ENCODE results near the gene TTC28.

Gene TTC28

DNA sequence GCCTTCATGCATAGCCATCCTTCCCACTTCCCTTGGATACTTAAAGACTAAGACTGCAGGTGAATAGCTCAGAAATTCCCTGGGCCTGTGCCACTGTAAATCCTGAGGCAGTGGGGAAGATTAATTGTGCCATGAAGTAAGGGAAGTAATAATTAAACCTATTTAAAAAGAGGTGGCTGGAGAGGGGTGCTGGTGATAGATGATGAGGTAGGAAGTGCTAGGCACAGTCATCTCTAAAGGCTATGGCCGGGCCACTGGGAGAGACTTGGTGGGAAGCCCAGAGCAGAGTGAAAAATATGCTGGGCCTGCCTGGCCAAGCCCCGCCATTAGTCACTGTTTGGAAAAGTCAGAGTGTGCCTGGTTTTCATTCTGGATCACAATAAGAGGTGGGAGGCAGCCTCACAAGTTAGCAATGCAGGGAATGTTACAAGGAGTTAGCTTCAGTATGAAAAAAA is 563.4 kb downstream of the TTC28 start:
- no peak overlapping the region for H3K4me3 ChIP-seq (ENCODE audit: insufficient read length, low read depth)
- no peak for DNase-seq (ENCODE audit: low read depth, low spot score)
- H3K9me3 ChIP-seq (ENCODE audit: insufficient read depth, low read length), result no peaks in the 10 kb centered on the region
- H3K9ac ChIP-seq (ENCODE audit: insufficient read length, low read depth), result no peak overlapping the region
- no peaks in the 10 kb centered on the region for H3K27me3 ChIP-seq (ENCODE audit: insufficient read depth, insufficient read length)
- H3K36me3 ChIP-seq (ENCODE audit: insufficient read depth, insufficient read length, low read length), result no peaks in the 10 kb centered on the region
- H3K4me1 ChIP-seq (ENCODE audit: insufficient read depth, insufficient read length), result no peaks in the 10 kb centered on the region
- no peak for TF ChIP-seq YY1 (IDR thresholded peaks at IDR 0.05; ENCODE audit: insufficient read depth, insufficient read length)
- TF ChIP-seq SUZ12 (IDR thresholded peaks at IDR 0.05; ENCODE audit: extremely low read depth, insufficient read depth, insufficient read length), result no peak
- no peak for TF ChIP-seq ZNF274 (IDR thresholded peaks at IDR 0.05; ENCODE audit: low read depth, low read length)

DNA sequence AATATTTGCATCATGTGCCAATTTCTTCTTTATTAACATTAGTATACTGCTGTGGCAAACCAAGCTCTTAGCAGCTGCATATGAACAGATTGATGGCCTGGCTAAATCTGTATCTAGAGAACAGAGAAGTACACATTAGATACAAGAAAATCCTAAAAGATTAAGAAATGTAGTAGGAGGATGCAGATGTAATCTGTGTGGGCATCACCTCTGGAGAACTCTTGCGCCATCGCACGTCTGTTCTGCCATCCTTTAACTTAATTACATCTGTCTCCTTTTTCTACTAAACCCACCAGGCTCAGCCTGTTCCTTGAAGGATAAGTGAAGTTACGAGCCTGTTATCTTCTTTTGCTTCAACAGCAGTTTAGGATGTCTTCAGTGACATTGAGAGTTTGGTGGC is 564.2 kb downstream of the TTC28 start:
- DNase-seq (ENCODE audit: low read depth, low spot score), result no peak
- Histone ChIP-seq H3K36me3 (ENCODE audit: insufficient read depth, insufficient read length, low read length) (no peaks in the 10 kb centered on the region), H3K4me3 (ENCODE audit: insufficient read length, low read depth) (no peak overlapping the region), H3K4me1 (ENCODE audit: insufficient read depth, insufficient read length) (no peaks in the 10 kb centered on the region), H3K27me3 (ENCODE audit: insufficient read depth, insufficient read length) (no peaks in the 10 kb centered on the region), H3K9ac (ENCODE audit: insufficient read length, low read depth) (no peak overlapping the region), H3K9me3 (ENCODE audit: insufficient read depth, low read length) (no peaks in the 10 kb centered on the region)
- TF ChIP-seq SUZ12 (IDR thresholded peaks at IDR 0.05; ENCODE audit: extremely low read depth, insufficient read depth, insufficient read length) (no peak), YY1 (IDR thresholded peaks at IDR 0.05; ENCODE audit: insufficient read depth, insufficient read length) (no peak), ZNF274 (IDR thresholded peaks at IDR 0.05; ENCODE audit: low read depth, low read length) (no peak)

DNA sequence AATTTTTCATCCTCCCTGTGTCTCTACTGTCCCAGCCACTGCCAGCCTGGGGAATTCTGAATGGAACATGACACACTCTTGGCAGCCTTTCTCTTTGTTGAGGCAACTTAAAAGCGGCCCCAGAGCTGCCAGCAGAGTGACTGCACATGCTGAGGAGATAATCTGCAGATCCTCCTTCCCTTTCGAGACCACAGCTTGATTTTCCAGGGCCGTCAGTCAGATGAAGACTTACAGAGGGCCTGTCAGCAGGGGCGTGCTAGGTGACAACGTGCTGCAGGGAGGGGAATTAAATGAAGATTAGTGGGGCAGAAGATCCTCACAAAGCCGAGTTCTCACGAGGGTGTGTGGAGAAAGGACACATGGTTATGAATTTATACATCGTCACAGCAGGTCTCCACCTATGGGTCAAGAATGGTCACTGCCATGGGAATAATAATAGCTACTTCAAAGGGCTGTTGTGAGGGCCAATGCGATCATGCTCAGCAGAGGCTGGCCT is 567.0 kb downstream of the TTC28 start:
- Histone ChIP-seq H3K4me1 (ENCODE audit: insufficient read depth, insufficient read length) (no peaks in the 10 kb centered on the region), H3K9me3 (ENCODE audit: insufficient read depth, low read length) (no peaks in the 10 kb centered on the region), H3K9ac (ENCODE audit: insufficient read length, low read depth) (no peak overlapping the region), H3K4me3 (ENCODE audit: insufficient read length, low read depth) (no peak overlapping the region), H3K36me3 (ENCODE audit: insufficient read depth, insufficient read length, low read length) (peaks cover 3% of the 10 kb centered on the region), H3K27me3 (ENCODE audit: insufficient read depth, insufficient read length) (no peaks in the 10 kb centered on the region)
- DNase-seq (ENCODE audit: low read depth, low spot score), result no peak
- TF ChIP-seq YY1 (IDR thresholded peaks at IDR 0.05; ENCODE audit: insufficient read depth, insufficient read length), result no peak
- TF ChIP-seq SUZ12 (IDR thresholded peaks at IDR 0.05; ENCODE audit: extremely low read depth, insufficient read depth, insufficient read length), result no peak
- TF ChIP-seq ZNF274 (IDR thresholded peaks at IDR 0.05; ENCODE audit: low read depth, low read length), result no peak

DNA sequence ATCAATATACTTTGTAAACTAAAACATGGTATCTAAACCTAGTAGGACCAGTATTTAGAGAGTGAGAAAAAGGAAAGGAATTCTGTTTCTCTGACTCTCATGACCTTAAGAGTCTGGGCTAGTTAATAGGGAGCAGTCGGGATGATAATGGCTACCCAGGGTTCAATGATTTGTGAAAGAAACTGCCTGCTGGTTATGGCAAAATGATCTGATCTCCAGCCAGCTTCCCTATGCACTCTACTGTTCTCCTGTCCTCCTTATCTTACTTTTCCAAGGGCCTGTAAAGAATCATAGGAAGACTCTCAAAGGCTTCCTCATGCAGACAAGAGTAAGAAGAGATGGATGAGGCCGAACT is 567.5 kb downstream of the TTC28 start:
- H3K27me3 ChIP-seq (ENCODE audit: insufficient read depth, insufficient read length), result no peaks in the 10 kb centered on the region
- H3K36me3 ChIP-seq (ENCODE audit: insufficient read depth, insufficient read length, low read length), result peaks cover 6% of the 10 kb centered on the region
- no peaks in the 10 kb centered on the region for H3K9me3 ChIP-seq (ENCODE audit: insufficient read depth, low read length)
- no peak overlapping the region for H3K9ac ChIP-seq (ENCODE audit: insufficient read length, low read depth)
- TF ChIP-seq SUZ12 (IDR thresholded peaks at IDR 0.05; ENCODE audit: extremely low read depth, insufficient read depth, insufficient read length) (no peak), YY1 (IDR thresholded peaks at IDR 0.05; ENCODE audit: insufficient read depth, insufficient read length) (no peak), ZNF274 (IDR thresholded peaks at IDR 0.05; ENCODE audit: low read depth, low read length) (no peak)
- no peak for DNase-seq (ENCODE audit: low read depth, low spot score)
- H3K4me3 ChIP-seq (ENCODE audit: insufficient read length, low read depth), result no peak overlapping the region
- H3K4me1 ChIP-seq (ENCODE audit: insufficient read depth, insufficient read length), result no peaks in the 10 kb centered on the region

DNA sequence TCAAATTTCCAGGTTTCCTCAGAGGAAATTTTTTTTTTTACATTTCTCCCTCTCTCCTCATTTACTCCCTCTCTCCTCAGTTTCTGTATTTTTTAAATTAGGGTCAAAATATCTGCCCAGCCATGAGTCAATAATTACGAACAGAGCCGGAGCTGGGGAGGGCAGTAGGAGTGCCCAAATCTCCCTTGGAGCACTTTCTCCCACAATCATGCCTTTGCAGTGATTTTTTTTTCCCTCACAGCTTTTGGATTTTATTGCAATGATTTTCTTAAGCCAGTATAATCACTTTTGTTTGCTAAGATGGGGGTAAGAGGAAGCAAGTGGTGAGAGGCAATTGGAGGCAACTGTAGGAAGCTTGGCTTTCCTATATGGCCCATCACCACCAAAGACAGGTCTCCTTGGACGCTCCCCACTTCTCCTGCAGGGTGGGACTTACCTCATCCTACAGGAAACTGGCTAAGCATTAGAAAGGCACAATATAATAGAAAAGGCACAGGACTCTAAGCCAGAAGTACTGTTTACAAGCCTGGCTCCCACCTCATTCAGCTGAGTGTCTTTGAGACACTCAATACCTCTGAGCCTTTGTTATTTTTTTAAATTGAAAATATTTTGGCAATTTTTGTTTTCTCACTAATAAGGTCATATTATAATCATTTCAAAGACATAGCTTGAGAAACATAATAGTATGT is 568.0 kb downstream of the TTC28 start:
- Histone ChIP-seq H3K4me3 (ENCODE audit: insufficient read length, low read depth) (no peak overlapping the region), H3K4me1 (ENCODE audit: insufficient read depth, insufficient read length) (no peaks in the 10 kb centered on the region), H3K9ac (ENCODE audit: insufficient read length, low read depth) (no peak overlapping the region), H3K27me3 (ENCODE audit: insufficient read depth, insufficient read length) (no peaks in the 10 kb centered on the region), H3K36me3 (ENCODE audit: insufficient read depth, insufficient read length, low read length) (peaks cover 6% of the 10 kb centered on the region), H3K9me3 (ENCODE audit: insufficient read depth, low read length) (no peaks in the 10 kb centered on the region)
- no peak for DNase-seq (ENCODE audit: low read depth, low spot score)
- TF ChIP-seq ZNF274 (IDR thresholded peaks at IDR 0.05; ENCODE audit: low read depth, low read length) (no peak), YY1 (IDR thresholded peaks at IDR 0.05; ENCODE audit: insufficient read depth, insufficient read length) (no peak), SUZ12 (IDR thresholded peaks at IDR 0.05; ENCODE audit: extremely low read depth, insufficient read depth, insufficient read length) (no peak)

DNA sequence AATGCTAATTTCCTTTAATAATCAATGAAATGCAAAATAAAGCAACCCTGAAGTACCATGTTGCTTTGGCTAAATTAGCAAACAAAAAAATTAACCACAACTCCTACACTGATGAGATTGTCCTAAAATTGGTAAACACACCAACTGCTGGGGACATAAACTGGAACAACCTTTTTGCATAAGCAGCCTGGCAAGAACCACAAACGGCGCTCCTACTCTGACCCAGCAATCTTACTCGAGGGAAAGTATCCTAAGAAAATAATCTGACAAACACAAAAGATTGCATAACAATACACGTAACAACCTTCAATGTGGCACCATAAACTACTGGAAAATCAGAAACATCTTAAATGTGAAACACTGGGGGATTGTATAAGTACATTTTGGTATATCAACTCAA is 570.8 kb downstream of the TTC28 start:
- DNase-seq (ENCODE audit: low read depth, low spot score), result no peak
- H3K27me3 ChIP-seq (ENCODE audit: insufficient read depth, insufficient read length), result no peaks in the 10 kb centered on the region
- H3K9ac ChIP-seq (ENCODE audit: insufficient read length, low read depth), result no peak overlapping the region
- no peaks in the 10 kb centered on the region for H3K4me1 ChIP-seq (ENCODE audit: insufficient read depth, insufficient read length)
- no peak overlapping the region for H3K4me3 ChIP-seq (ENCODE audit: insufficient read length, low read depth)
- peaks cover 6% of the 10 kb centered on the region for H3K36me3 ChIP-seq (ENCODE audit: insufficient read depth, insufficient read length, low read length)
- no peak for TF ChIP-seq ZNF274 (IDR thresholded peaks at IDR 0.05; ENCODE audit: low read depth, low read length)
- no peak for TF ChIP-seq SUZ12 (IDR thresholded peaks at IDR 0.05; ENCODE audit: extremely low read depth, insufficient read depth, insufficient read length)
- H3K9me3 ChIP-seq (ENCODE audit: insufficient read depth, low read length), result no peaks in the 10 kb centered on the region

DNA sequence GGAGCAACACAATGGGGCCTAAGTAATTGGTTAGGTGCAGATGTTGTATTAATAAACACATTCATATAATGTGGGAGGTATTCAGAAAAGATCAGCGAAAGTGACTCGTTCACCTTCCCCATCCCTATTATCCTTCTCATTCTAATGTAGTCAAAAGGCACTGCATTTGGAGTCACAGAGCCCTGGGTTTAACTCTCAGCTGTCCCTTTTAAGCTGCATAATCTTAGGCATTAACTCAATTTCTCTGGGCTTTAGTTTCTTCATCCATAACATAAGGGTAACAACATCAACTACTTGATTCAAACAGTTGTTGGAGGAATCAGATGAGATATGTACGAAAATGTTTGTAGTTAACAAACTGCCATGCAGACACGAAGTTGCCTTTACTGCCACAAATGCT is 573.0 kb downstream of the TTC28 start:
- Histone ChIP-seq H3K27me3 (ENCODE audit: insufficient read depth, insufficient read length) (no peaks in the 10 kb centered on the region), H3K4me3 (ENCODE audit: insufficient read length, low read depth) (no peak overlapping the region), H3K9me3 (ENCODE audit: insufficient read depth, low read length) (no peaks in the 10 kb centered on the region), H3K36me3 (ENCODE audit: insufficient read depth, insufficient read length, low read length) (peaks cover 6% of the 10 kb centered on the region), H3K9ac (ENCODE audit: insufficient read length, low read depth) (no peak overlapping the region), H3K4me1 (ENCODE audit: insufficient read depth, insufficient read length) (no peaks in the 10 kb centered on the region)
- TF ChIP-seq ZNF274 (IDR thresholded peaks at IDR 0.05; ENCODE audit: low read depth, low read length) (no peak), SUZ12 (IDR thresholded peaks at IDR 0.05; ENCODE audit: extremely low read depth, insufficient read depth, insufficient read length) (no peak)
- no peak for DNase-seq (ENCODE audit: low read depth, low spot score)
